B cell (primary cell): ENCODE results near the gene CFAP74.

Source experiments
- CTCF ChIP-seq: fragments of 200-600 bp; IDR thresholded peaks from one replicate; pipeline ENCODE4 v1.8.0; 2022; ENCODE audit warnings: antibody characterized with exemption, mild to moderate bottlenecking
- EZH2 ChIP-seq: IDR thresholded peaks from 2 replicates; pipeline ENCODE4 v1.6.1; 2012; ENCODE audit warnings: borderline replicate concordance, low read depth, mild to moderate bottlenecking, moderate library complexity, low read length; ENCODE audit not compliant: insufficient read depth, poor library complexity, severe bottlenecking

- no peak for TF ChIP-seq CTCF
- TF ChIP-seq EZH2, result no peak
Observed at GRCh38 chr1:2027961-2028583, 24.5 kb upstream of the CFAP74 start.
